Esophagus mucosa (tissue), 1 donor: ENCODE results near the gene SNX12. TPM values are rescaled to one million over a fixed set of nuclear protein-coding genes. Genes with fewer than 3 reads are reported as not detected.
A peak's percentile ranks its signal among the peaks of the same experiment; 100 is the strongest.

ENCODE experiments used
- ATAC-seq: fragments of 200-7000 bp; cut with Tn5 transposase; one replicate; pipeline ENCODE4 v1.9.1; 2020
- total RNA-seq: library from RNA; stranded (reverse); gene quantifications from one replicate; pipeline ENCODE4 v1.2.4, GENCODE V29; 2023
- donor health status: DM: yes; HTN: yes; CAD: no.

The SNX12 gene
- total RNA-seq = 57.3 TPM

DNA sequence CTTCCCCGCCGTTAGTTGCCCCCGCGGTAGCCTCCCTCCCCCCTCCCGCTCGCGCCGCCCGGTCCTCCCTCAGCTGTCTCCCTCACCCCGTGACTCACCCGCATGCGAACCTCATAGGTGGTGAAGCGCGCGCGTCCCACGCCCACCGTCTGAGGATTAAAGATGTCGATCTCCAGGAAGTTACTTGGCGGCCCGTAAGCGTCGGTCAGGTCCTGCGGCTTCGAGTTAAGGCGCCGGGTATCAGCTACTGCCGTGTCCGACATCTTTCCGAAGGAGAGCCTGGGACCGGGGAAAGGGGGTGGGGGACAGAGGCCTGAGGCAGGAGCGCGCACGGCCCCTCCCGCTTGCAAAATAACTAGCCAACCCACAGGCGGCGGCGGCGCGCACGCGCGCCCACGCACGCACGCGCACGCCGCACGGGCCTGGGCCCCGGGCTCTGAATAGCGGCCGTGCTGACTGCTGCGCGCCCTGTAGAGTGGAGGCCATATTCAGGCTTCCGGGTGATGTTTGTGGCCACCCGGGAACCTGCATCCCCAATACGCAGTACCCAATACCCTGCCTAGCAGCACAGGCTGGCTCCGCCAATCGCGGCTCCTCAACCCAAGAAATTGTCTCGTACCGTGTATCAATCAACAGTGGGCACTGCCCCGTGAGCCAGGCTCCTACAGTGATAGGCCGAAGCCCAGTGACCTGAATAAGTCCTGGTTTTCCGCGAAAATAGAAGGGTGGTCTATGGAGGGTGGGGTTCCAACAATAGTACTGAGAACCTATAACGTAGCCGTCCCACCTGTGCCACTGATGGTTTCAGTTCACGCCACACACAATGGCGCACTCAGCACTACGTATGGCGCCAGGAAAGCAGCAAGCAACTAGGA, at the start of gene SNX12:
TSS of gene SNX12 (minus strand) at position 291 of the 875 bp plus-strand sequence. CDS start at position 263, 28 bp downstream.
- ATAC-seq = peak; percentile 100

DNA sequence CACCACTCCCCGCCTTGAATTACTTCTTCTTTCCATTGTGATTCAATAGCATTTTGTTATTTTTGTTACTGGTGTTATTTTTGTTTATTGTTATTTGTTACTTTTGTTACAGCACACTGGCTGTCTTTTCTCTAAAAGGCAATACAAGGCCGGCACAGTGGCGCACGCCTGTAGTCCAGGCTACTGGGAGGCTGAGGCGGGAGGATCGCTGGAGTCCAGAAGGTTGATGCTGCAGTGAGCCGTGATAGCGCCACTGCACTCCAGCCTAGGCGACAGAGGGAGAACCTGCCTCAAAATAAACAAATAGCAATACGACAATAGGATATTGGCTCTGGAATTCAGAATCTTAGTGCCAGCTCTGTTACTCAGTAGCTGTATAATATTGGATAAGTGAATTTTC, 49.2 kb upstream of the SNX12 start:
- ATAC-seq = no peak

DNA sequence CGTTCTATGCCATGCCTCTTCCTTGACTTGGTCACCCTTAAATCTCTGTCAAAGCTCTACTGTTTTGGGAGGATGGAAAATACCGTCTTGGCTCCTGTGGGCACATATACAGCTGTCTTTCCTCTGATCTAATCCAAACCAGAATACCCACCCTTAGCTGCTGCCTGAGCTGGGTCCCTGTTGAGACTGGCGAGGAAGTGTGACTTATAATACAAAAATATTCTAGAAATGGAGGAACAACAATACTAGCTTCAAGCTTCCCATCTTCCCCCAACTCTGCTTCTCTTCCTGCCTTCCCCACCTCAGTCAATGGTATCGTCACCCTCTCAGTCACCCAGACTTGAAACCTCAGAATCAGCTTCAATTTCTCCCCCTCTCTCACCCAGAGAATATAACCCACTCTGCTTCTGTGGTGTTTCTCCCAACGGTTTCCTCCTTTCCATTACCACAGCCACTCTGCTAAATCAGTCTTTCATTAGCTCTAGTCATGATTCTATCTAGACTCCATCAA, 43.8 kb upstream of the SNX12 start:
- peak; percentile 30 for ATAC-seq

DNA sequence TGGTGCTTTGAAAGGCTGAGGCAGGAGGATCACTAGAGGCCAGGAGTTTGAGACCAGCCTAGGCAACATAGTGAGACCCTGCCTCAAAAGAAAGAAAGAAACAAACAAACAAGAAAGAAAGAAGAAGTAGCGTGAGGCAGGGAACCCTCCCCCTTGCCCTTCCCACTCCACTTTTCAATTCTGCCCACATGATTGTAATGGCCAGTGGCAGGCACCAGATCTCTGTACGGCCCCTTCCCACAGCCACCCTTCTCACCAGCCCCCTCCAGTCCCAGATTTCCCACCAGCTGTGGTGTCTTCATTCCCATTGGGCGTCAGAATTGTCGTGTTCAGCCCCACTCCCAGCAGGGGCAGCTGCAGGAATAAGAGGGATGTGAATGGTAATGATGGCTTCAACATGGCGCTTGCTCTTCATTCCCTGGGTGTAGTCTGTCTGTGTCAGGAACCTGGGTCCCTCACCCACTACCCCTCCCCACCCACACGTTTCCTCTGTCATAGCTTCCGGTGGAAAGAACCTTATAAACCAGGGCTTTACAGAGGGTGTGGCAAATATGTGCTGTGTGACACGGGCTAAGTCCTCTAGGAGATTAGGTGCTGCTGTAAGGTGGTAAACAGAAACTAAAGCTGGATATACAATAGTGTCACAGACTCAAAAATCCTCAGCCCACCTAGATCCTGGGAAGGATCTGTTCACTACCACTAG, 43.2 kb upstream of the SNX12 start, which contains the start of gene IL2RG:
TSS of gene IL2RG (minus strand) at position 437 of the 703 bp plus-strand sequence. CDS start at position 399, 38 bp downstream.
- peak; percentile 85 for ATAC-seq

DNA sequence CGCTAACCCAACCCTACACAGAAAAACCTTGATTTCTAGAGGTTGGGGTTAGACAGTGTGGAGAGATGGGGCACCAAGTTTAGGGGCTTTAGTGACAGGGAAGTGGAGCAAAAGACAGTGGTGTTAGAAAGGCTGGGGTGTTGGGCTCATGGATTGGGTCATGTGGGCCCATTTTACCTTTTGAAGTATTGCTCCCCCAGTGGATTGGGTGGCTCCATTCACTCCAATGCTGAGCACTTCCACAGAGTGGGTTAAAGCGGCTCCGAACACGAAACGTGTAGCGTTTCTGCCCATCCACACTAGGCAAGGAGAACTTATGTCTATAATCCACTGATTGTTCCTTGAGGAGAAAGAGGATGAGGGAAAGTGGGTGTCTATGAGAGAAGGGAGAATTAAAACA, 40.9 kb upstream of the SNX12 start:
- no peak for ATAC-seq

DNA sequence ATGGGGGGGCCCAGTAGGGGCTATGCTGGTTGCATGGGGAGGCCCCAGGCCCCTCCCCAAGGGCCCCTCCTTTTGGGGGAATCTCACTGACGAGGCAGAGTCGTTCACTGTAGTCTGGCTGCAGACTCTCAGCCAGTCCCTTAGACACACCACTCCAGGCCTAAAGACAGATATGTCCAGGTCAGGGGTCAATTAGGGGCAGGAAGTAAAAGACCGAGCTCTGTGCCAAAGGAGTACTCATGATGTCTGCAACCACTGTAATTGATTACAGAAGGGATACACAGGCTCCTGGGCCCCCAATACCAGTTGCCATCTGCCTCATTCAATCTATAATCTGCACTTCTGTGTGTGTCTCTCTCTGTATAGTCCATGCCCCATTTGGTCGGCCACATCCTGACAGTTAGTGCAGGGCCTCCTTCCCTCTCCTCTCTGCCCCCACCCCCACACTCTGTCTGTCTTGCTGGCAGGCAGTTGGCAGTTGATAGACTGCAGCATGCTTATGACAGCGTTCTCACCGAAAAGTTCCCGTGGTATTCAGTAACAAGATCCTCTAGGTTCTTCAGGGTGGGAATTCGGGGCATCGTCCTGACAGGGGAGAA, 39.7 kb upstream of the SNX12 start:
- ATAC-seq = no peak

DNA sequence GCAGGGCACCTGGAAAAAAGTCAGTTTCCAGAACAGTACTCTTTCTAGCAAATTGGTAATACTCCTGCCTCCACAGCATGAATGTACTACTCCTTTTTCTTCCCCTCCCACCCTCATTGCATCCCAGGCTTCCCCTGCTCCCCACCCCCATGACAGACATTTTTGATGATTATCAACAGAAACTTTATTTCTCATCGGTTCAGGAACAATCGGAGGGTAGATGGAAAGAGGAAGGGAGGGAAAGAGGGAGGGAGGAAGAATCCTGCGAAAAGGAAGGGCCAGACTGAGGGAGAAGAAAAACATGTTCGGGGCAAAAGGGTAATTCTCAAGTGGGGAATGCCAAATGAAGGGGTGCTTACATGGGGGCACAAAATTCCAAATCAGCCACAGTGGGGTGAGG, 39.1 kb upstream of the SNX12 start:
- no peak for ATAC-seq

DNA sequence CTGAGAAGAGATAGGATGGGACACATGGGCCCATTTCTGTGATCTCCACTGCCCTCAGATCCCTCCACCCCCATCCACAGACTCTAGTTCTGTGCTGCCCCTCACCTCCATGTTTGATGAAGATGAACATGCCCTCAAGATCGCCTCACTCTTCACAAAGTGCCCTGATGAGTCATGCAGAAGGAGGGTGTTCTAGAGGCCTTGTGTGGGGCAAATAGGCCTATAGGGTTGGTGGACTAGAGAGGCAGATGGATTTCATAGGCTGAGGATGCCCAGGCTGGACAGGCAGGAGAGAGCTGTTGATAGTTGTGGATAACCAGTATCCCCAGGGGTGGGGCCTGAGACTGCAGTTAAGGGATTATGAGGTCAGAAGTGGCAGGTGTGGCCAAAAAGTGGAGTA, 38.3 kb upstream of the SNX12 start, which contains the start of gene CXorf65:
TSS of gene CXorf65 (minus strand) at position 314 of the 400 bp plus-strand sequence. CDS start at position 130, 184 bp downstream.
- no peak for ATAC-seq

DNA sequence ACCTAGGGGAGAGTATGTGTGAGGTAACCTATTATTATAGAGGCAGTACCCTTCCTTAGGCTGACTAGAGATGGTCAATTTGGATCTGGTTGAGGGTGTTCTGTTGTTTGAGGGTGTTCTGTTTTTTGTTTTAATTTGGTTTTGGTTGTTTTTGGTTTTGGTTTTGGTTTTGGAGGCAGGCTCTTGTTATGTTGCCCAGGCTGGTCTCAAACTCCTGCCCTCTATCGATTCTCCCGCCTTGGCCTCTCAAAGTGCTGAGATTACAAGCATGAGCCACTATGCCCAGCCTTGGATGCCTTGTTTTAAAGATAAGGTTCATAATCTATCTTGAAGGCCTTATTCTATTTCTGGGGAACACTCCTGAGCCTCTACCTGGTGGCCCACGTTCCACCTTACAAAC, 37.5 kb upstream of the SNX12 start:
- no peak for ATAC-seq

DNA sequence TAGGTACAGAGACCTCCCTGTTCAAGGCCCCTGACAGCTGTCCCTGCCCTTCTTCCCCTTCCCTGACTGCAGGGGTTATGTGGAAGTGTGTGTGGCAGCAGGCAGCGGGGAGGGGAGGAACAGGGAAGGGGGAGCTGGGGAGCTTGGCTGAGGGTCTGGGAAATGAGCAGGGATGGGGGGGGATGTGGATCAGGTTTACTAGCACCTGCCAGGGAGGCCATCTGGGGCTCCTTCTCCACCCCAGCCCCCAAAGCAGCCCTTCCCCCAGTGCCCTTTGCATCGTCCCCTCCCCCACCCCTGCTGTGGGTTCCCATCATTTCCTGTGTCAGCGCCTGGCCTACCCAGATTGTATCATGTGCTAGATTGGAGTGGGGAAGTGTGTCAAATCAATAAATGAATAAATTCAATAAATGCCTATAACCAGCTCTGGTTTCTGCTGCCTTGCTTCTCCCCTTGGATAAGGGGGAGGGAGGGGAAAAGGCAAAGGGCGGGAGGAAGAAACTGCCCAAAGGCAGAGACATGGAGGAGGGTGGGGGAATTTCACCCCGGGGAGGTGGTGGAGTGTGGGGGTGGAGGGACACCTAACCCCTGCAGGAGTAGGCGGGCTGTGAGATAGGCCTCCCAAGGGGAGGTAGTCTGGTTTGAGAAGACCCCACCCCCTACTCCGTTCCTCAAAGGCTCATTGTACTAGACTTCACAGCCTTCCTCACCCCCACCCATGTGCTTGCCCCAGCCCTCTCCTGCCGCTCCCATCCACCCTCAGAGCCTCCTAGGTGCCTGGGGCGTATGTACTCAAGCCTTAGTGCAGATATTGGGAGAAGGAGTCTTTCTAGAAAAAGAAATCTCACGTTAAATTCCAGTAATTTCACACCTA, 35.2 kb upstream of the SNX12 start:
- peak; percentile 38 for ATAC-seq

DNA sequence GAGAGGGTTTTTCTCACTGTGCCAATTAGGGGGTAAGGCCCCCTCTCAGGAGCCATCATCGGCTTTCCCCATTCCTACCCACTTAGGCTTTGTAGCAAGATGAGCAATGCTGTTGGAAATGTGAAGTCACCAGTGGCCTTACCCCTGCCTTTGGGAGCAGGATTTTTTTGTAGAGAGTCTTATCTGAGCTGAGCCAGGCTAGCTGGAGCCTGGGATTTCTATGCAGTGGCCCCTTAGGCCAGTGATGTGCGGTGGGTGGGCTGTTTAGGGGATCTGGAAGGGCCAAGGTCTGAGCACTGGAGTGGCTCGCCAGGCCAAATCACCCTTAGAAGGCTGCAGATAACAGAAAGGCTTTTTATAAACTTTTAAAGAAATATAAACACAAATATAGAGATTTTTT, 34.2 kb upstream of the SNX12 start:
- ATAC-seq = no peak

DNA sequence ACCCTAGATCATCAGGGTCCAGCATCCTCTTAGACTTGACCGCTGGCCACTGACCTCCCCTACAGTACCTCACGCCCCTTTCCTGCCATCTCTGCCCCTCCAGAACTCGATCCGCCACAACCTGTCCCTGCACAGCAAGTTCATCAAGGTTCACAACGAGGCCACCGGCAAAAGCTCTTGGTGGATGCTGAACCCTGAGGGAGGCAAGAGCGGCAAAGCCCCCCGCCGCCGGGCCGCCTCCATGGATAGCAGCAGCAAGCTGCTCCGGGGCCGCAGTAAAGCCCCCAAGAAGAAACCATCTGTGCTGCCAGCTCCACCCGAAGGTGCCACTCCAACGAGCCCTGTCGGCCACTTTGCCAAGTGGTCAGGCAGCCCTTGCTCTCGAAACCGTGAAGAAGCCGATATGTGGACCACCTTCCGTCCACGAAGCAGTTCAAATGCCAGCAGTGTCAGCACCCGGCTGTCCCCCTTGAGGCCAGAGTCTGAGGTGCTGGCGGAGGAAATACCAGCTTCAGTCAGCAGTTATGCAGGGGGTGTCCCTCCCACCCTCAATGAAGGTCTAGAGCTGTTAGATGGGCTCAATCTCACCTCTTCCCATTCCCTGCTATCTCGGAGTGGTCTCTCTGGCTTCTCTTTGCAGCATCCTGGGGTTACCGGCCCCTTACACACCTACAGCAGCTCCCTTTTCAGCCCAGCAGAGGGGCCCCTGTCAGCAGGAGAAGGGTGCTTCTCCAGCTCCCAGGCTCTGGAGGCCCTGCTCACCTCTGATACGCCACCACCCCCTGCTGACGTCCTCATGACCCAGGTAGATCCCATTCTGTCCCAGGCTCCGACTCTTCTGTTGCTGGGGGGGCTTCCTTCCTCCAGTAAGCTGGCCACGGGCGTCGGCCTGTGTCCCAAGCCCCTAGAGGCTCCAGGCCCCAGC, 32.7 kb upstream of the SNX12 start:
- ATAC-seq = no peak

DNA sequence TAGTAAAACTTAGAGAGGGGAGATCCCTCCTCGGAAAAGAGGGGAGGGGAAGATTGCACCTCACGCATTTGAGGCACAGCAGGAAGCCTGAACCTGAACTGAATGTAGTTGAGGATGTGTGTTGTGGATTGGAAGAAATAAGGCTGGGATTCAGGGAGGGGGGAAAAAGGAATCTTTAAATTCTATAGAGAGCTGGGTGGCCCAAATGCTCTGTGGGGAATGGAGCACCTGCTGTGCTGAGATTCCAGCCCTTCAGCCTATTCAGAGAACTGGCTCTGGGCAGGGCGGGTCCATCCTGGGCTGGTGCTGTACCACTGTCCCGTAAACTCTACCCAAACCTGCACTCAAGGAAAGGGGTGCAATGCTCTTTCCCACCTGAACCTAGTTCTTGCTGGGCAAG, 31.6 kb upstream of the SNX12 start:
- no peak for ATAC-seq

DNA sequence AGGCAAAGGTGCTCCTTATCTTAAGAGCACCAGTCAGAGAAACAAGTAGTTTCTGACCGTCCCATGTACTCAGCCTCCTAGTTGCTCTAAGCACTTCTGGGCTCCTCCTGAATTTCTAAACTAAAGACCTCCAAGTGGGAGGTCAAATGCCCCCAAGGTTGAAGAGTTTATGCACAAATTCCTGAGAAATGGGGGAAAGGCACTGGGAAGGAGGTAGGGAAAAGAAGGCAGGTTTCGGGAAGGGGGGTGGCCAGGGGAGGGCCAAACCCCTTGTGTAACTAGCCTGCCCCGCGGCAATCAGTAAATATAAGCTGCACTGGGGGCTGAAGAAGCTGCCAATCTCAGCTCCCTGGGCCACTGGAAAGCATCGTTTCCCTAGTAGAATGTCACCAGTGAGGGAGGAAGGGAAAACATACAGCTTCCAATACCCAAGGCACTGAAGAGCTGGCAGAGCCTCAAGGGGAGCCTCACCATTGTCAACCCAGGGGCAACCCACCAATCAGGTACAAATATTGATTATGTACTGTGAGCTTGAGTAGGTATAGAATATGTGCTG, 30.9 kb upstream of the SNX12 start:
- no peak for ATAC-seq

DNA sequence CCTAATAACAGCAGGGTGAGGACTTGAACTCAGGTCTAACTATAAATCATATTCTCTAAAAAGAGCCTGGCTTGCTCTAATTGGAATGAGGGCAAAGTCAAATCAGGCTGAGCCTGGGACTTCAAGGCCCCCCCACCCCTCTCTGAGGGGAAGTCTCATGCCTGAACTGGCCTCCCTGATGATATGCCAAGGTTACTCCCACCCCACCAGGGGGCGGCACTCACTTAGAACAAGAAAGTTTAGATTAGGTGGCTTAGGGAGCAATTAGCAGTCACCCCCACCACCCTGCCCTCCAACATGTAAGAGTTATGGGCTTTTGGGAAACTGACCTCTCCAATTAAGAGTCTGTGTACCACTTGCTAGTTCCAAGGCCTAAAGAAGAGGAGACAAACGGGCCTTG, 30.2 kb upstream of the SNX12 start:
- no peak for ATAC-seq

DNA sequence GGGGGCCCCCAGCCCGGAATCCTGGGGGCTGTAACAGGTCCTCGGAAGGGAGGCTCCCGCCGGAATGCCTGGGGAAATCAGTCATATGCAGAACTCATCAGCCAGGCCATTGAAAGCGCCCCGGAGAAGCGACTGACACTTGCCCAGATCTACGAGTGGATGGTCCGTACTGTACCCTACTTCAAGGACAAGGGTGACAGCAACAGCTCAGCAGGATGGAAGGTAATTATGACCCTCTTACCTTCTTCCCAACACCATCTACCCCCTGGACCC, 28.6 kb upstream of the SNX12 start:
- ATAC-seq = no peak

DNA sequence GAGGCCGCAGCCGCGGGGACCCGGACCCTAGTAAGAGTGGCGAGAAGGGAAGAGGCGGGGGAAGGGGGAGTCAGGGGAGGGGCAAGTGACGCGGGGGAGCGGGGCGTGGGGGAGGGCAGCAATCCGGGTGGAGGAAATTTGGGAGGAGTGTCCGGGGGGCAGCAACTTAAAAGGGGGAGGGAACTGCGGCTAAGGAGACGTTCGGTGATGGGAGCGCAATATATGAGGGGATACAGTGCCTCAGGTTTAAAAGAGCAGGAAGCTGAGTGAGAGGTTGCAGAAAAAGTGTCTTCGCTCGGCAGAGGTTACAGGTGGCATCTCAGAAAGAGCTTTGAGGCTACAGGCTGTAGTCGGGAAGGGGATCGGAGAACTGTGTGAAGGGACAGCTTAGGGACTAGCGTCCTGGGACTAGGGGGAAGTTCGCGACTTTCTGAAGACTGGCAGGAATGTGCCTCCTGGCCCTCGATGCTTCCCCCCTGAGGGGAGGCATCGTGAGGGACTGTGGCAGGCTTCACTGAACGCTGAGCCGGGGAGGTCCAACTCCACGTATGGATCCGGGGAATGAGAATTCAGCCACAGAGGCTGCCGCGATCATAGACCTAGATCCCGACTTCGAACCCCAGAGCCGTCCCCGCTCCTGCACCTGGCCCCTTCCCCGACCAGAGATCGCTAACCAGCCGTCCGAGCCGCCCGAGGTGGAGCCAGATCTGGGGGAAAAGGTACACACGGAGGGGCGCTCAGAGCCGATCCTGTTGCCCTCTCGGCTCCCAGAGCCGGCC, 28.0 kb upstream of the SNX12 start:
- peak; percentile 62 for ATAC-seq

DNA sequence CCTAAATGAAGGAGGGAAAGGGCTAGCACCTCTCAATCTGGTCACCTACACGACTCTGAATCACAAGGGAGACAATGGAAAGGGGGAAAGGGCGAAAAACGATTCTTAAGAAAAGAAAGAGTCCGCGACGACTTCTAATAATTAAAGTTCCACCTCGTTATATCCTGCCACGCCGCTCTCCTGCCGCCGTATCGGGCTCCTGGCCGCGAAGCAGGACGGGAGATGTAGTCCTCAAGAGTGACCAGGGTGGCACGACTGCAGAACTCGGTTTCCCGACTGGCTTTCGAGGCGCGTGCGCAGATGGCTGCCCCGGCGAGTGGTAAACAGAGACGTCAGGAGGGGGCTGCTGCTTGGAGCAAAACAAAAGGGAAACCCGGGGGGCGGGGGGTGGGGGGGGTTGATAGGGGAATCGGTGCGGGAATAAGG, 27.4 kb upstream of the SNX12 start, which contains the start of gene FOXO4:
TSS of gene FOXO4 (plus strand) at position 297 of the 426 bp plus-strand sequence. CDS start 678 bp downstream, outside the sequence.
- ATAC-seq = peak; percentile 89

DNA sequence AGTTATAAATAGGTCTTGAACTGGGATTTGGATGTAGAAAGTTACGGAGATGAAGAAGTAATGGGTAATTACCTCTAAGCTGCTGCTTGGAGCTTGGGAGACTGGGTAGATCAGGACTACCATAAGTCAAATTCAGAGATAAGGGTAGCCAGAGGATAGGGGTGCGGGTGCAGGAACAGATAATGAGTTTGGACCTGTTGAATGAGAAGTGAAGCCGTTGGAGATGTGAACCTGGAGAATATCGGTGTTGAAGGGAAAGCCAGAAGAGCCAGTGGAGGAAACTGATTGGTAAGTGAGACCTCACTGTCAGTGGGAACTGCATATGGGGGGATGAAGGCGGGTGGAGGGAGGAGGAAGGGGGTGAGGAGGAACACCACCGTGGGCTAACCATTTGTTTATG, 26.9 kb upstream of the SNX12 start:
- ATAC-seq = no peak

DNA sequence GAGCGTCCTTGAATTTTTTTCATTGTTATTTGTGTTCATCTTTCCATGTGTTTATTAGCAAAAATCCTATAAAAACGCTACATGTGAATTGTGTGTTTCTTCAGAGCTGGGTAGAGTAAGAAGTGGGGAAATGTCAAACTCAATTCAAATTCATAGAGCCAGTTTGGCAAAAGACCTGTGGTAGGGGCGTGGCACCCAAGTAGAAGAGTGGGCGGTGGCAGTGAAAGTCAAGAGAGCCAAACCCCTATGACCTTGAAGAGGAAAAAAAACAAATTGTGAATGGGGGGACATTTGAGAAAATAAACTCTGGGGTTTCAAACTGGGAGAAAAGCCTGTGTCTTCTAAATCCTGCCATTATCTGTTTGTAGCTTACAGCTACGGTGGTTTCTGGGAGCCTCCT, 23.1 kb upstream of the SNX12 start:
- no peak for ATAC-seq
